Kidney (tissue), 22 donors: ENCODE measurements around the gene MLANA. TPM values are rescaled to one million over a fixed set of nuclear protein-coding genes. Genes with fewer than 3 reads are reported as not detected.
A peak's percentile ranks its signal among the peaks of the same experiment; 100 is the strongest.

Experiments used
- DNase-seq, 5 donors: peaks; one replicate each; pipeline ENCODE4 v3.0.0-alpha.2; 2013 to 2020
- FAIRE-seq: peaks from 2 replicates; lab custom pipeline; 2012; peaks lifted over from hg19 to GRCh38; lab: Jason Lieb, UNC
- H3K27ac ChIP-seq, 2 donors: one replicate each; pipeline ENCODE4 v1.7.0; 2013; ENCODE audit warnings: low read depth in 2 of 2, low read length in 2 of 2, inconsistent platforms in 1 of 2
- H3K27me3 ChIP-seq: one replicate; pipeline ENCODE4 v1.7.1; 2013; ENCODE audit warnings: low read length, inconsistent platforms; ENCODE audit not compliant: control insufficient read depth, insufficient read depth
- H3K36me3 ChIP-seq, 3 donors: one replicate each; pipeline versions ENCODE4 v1.7.0 to v1.7.1; 2013; ENCODE audit warnings: low read length in 3 of 3, control low read depth in 1 of 3, inconsistent platforms in 1 of 3; ENCODE audit not compliant: insufficient read depth in 3 of 3, control insufficient read depth in 2 of 3
- H3K4me1 ChIP-seq, 3 donors: one replicate each; pipeline versions ENCODE4 v1.7.0 to v1.7.1; 2013; ENCODE audit warnings: low read length in 3 of 3, inconsistent platforms in 1 of 3, low read depth in 1 of 3; ENCODE audit not compliant: control insufficient read depth in 2 of 3, insufficient read depth in 2 of 3
- H3K4me3 ChIP-seq, 3 donors: one replicate each; pipeline versions ENCODE4 v1.7.0 to v1.8.1; 2013; ENCODE audit warnings: low read length in 3 of 3, control low read depth in 1 of 3, inconsistent platforms in 1 of 3
- H3K9ac ChIP-seq, 3 donors: one replicate each; pipeline versions ENCODE4 v1.7.0 to v1.7.1; 2013; ENCODE audit warnings: low read length in 3 of 3, control low read depth in 1 of 3, inconsistent platforms in 1 of 3
- H3K9me3 ChIP-seq, 3 donors: one replicate each; pipeline versions ENCODE4 v1.7.0 to v1.7.1; 2013; ENCODE audit warnings: low read length in 3 of 3, control low read depth in 1 of 3, inconsistent platforms in 1 of 3; ENCODE audit not compliant: control insufficient read depth in 2 of 3, insufficient read depth in 1 of 3
- CTCF ChIP-seq: IDR thresholded peaks from 3 replicates; pipeline ENCODE4 v1.5.1; 2012; ENCODE audit warnings: mild to moderate bottlenecking, moderate library complexity, borderline replicate concordance; ENCODE audit not compliant: insufficient read depth; ENCODE audit errors: extremely low read depth
- intact Hi-C: fragments of 100-400 bp; cut with DNase I; formaldehyde crosslinking; loops from one replicate; pipeline ENCODE4 v1.11.1; 2022
- long read RNA-seq, 10 donors: library from polyadenylated mRNA in 1 of 10; unstranded in 1 of 10; transcript quantifications; one replicate each; pipeline ENCODE4 v2.0.0 and lab custom pipeline, GENCODE V29; 2021 to 2026
- polyA plus RNA-seq: library from polyadenylated mRNA; stranded (reverse); fragments of 350-450 nt; fragmentation: Illumina TruSeq; extraction: RNeasy Lipid Tissue Mini Kit (QIAGEN cat#74804); gene quantifications from one replicate; pipeline ENCODE4 v1.2.3, GENCODE V29; 2014; ENCODE audit warnings: low read depth, low replicate concordance; ENCODE audit not compliant: insufficient read depth
- total RNA-seq: library from RNA; stranded (reverse); fragmentation: NEBNext Ultra II Directional; extraction: Animal tissue kit (Norgen Biotek cat#: 25700); gene quantifications from one replicate; pipeline ENCODE4 v1.2.1, GENCODE V29; 2021
- donor health status: control.
- donor health status: control.
- donor health status: control.
- donor health status: control.
- donor health status: control.
- donor health status: DM: yes; HTN: yes; CAD: no.
- donor health status: Normal renal cell carcinoma (clear cell type).

Gene MLANA
- total RNA-seq = not detected
- polyA plus RNA-seq = not detected
- long read RNA-seq, donor 1 = 0 reads
- long read RNA-seq, donor 2 = 0 reads
- long read RNA-seq, donor 3 = 0 reads
- long read RNA-seq, donor 4 = 0 reads
- long read RNA-seq, donor 5 = 0 reads
- long read RNA-seq, donor 6 = 0 reads
- long read RNA-seq, donor 7 = 0 reads
- long read RNA-seq, donor 8 = 0 reads
- long read RNA-seq, donor 9 = 0 reads
- long read RNA-seq, donor 10 = 0 reads

- no peak for DNase-seq
- peaks cover 0 to 3% (median 0%) of the 10 kb centered on the region in 3 donors for H3K4me1 ChIP-seq
- H3K9me3 ChIP-seq = no peaks in the 10 kb centered on the region
- intact Hi-C loops = loop anchor here (5.0 kb wide), 1 partner anchor 172 kb away; no protein-coding TSS in a partner anchor
- FAIRE-seq = no peak
- H3K9ac ChIP-seq = no peak within 1 kb of the TSS
- no peaks in the 10 kb centered on the region for H3K27me3 ChIP-seq
- TF ChIP-seq CTCF = no peak
- no peak within 1 kb of the TSS for H3K4me3 ChIP-seq
- H3K36me3 ChIP-seq = no peaks in the 10 kb centered on the region
- H3K27ac ChIP-seq = no peak within 1 kb of the TSS
Observed at GRCh38 chr9:5890641-5891040, at the start of gene MLANA. TSS of gene MLANA (plus strand) at chr9:5890889. CDS start at chr9:5892475, 1,586 bp downstream.

- no peaks in the 10 kb centered on the region for H3K9me3 ChIP-seq
- FAIRE-seq = no peak
- peak overlapping the region in 1 of 2 donors; percentile 88 for H3K27ac ChIP-seq
- H3K9ac ChIP-seq = no peak overlapping the region
- H3K4me3 ChIP-seq = no peak overlapping the region
- peaks cover 13 to 25% (median 22%) of the 10 kb centered on the region in 3 donors for H3K4me1 ChIP-seq
- TF ChIP-seq CTCF = no peak
- H3K36me3 ChIP-seq = no peaks in the 10 kb centered on the region
- no peaks in the 10 kb centered on the region for H3K27me3 ChIP-seq
- no peak for DNase-seq
- intact Hi-C loops = no loop called here
Observed at GRCh38 chr9:5841771-5842573, 48.7 kb upstream of the MLANA start.

GRCh38 chr9:5842929-5843793 is 47.5 kb upstream of the MLANA start:
- no peaks in the 10 kb centered on the region for H3K9me3 ChIP-seq
- intact Hi-C loops = no loop called here
- DNase-seq = no peak
- peak overlapping the region; percentile 54 to 88 for H3K27ac ChIP-seq
- peaks cover 13 to 25% (median 22%) of the 10 kb centered on the region in 3 donors for H3K4me1 ChIP-seq
- H3K36me3 ChIP-seq = no peaks in the 10 kb centered on the region
- no peak overlapping the region for H3K4me3 ChIP-seq
- no peak overlapping the region for H3K9ac ChIP-seq
- H3K27me3 ChIP-seq = no peaks in the 10 kb centered on the region
- TF ChIP-seq CTCF = no peak
- no peak for FAIRE-seq
